OCI-LY7 (cell line): ENCODE measurements around the gene MRPS34. TPM values are rescaled to one million over a fixed set of nuclear protein-coding genes. Genes with fewer than 3 reads are reported as not detected.

Experiments used
- BruUV-seq: library from RNA; stranded (reverse); fragments of 400-500 nt; replicated peaks from 2 replicates; lab custom pipeline; 2021; lab: Mats Ljungman, UMichigan
- CTCF ChIA-PET: fragments of 300-600 bp; sonication (Branson Sonifier 250); formaldehyde crosslinking; loops from one replicate; lab custom pipeline; 2022; ENCODE audit warnings: antibody characterized with exemption; ENCODE audit not compliant: unreplicated experiment; lab: Charles Lee
- POLR2A ChIA-PET: fragments of 300-600 bp; sonication (Branson Sonifier 250); formaldehyde crosslinking; loops from one replicate; lab custom pipeline; 2022; ENCODE audit warnings: antibody characterized with exemption; lab: Charles Lee
- DNase-seq: peaks from one replicate; pipeline ENCODE4 v3.0.0-alpha.2; 2015; ENCODE audit warnings: low spot score
- H2AFZ ChIP-seq: fragments of 200-600 bp; sonication (generic), shearing (Covaris generic); 2 replicates; pipeline ENCODE4 v1.6.1; 2014; ENCODE audit warnings: mild to moderate bottlenecking, antibody characterized with exemption, low read length, moderate library complexity
- H3K27ac ChIP-seq: fragments of 200-600 bp; sonication (generic); 2 replicates; pipeline ENCODE4 v1.5.1; 2014; ENCODE audit warnings: mixed run types, low read depth, mild to moderate bottlenecking, moderate library complexity, low read length, inconsistent platforms; ENCODE audit not compliant: poor library complexity, severe bottlenecking
- H3K36me3 ChIP-seq: fragments of 200-600 bp; sonication (generic); 2 replicates; pipeline ENCODE4 v1.6.1; 2014; ENCODE audit warnings: mild to moderate bottlenecking, antibody characterized with exemption, low read length, moderate library complexity, mixed read lengths; ENCODE audit not compliant: insufficient read depth
- H3K4me1 ChIP-seq: fragments of 200-600 bp; sonication (generic); 2 replicates; pipeline ENCODE4 v1.5.1; 2014; ENCODE audit warnings: mild to moderate bottlenecking, low read length; ENCODE audit not compliant: insufficient read depth, poor library complexity, severe bottlenecking
- H3K4me2 ChIP-seq: fragments of 200-600 bp; sonication (generic); 2 replicates; pipeline ENCODE4 v1.6.1; 2014; ENCODE audit warnings: mild to moderate bottlenecking, low read length
- H3K4me3 ChIP-seq: fragments of 200-600 bp; sonication (generic); 2 replicates; pipeline ENCODE4 v1.5.1; 2014; ENCODE audit warnings: mild to moderate bottlenecking, low read depth, low read length; ENCODE audit not compliant: poor library complexity, severe bottlenecking
- H3K79me2 ChIP-seq: fragments of 200-600 bp; sonication (generic); 2 replicates; pipeline ENCODE4 v1.6.1; 2016; ENCODE audit warnings: low read depth, mild to moderate bottlenecking, low read length, moderate library complexity, mixed read lengths; ENCODE audit not compliant: insufficient read depth
- H3K9me2 ChIP-seq: fragments of 200-600 bp; sonication (generic); 2 replicates; pipeline ENCODE4 v1.6.1; 2016; ENCODE audit warnings: mild to moderate bottlenecking, low read length, mixed read lengths; ENCODE audit not compliant: insufficient read depth
- H3K9me3 ChIP-seq: fragments of 200-600 bp; sonication (generic); 2 replicates; pipeline ENCODE4 v1.6.1; 2014; ENCODE audit warnings: mild to moderate bottlenecking, mixed run types, low read length, mixed read lengths
- H4K20me1 ChIP-seq: fragments of 200-600 bp; sonication (generic); 2 replicates; pipeline ENCODE4 v1.6.1; 2014; ENCODE audit warnings: mild to moderate bottlenecking, antibody characterized with exemption, low read length, moderate library complexity, mixed read lengths; ENCODE audit not compliant: insufficient read depth
- EZH2phosphoT487 ChIP-seq: fragments of 200-600 bp; sonication (generic); IDR thresholded peaks from 2 replicates; pipeline ENCODE4 v1.6.1; 2018; ENCODE audit warnings: low read depth, borderline replicate concordance, mild to moderate bottlenecking, mixed run types, antibody characterized with exemption, low read length, moderate library complexity, mixed read lengths
- intact Hi-C: fragments of 100-400 bp; cut with micrococcal nuclease; formaldehyde crosslinking; loops from one replicate; pipeline ENCODE4 v1.10.0; 2022; ENCODE audit not compliant: unreplicated experiment
- total RNA-seq, 2 experiments: library from RNA; depleted of rRNA in 1 of 2; stranded (reverse); fragments of >200 nt in 1 of 2; shearing (Covaris generic) in 1 of 2; gene quantifications; 2 replicates each; pipeline ENCODE4 v1.2.3, GENCODE V29; 2014 to 2022
- TF ChIP-seq, protein P1 (sequence below): fragments of 200-600 bp; sonication (generic); conservative IDR thresholded peaks from 2 replicates; pipeline ENCODE4 v1.5.1; 2014; ENCODE audit warnings: mild to moderate bottlenecking, antibody characterized with exemption, low read length, moderate library complexity, mixed read lengths

Gene MRPS34
- total RNA-seq, 2 experiments from 2014 or later, result 170 to 196 TPM

DNA sequence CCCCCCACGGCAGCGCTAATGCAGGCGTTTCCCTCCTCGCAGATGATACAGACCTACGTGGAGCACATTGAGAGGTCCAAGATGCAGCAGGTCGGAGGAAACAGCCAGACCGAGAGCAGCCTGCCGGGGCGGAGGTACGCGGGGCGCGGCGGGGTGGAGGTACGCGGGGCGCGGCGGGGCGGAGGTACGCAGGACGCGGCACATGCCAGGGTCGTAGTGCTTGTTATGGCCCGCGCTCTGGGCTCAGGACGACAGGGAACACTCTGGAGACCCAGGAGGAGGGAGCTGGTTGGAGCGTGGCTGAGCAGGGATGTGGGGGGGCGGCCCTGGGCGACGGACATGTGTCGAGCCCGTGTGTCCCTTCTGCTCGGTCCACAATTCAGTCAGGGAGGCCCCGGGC lies 43.5 kb downstream of the MRPS34 start:
- H3K4me3 ChIP-seq, result no peak overlapping the region
- no peak overlapping the region for H3K4me2 ChIP-seq
- H3K79me2 ChIP-seq, result no peaks in the 10 kb centered on the region
- BruUV-seq, result no TSS peak
- H4K20me1 ChIP-seq, result no peaks in the 10 kb centered on the region
- ChIA-PET POLR2A (no interaction called here), CTCF (no interaction called here)
- no peaks in the 10 kb centered on the region for H3K4me1 ChIP-seq
- H3K27ac ChIP-seq, result no peak overlapping the region
- DNase-seq, result no peak
- H3K36me3 ChIP-seq, result peaks cover 61% of the 10 kb centered on the region
- no peak overlapping the region for H2AFZ ChIP-seq
- no peaks in the 10 kb centered on the region for H3K9me2 ChIP-seq
- no peaks in the 10 kb centered on the region for H3K9me3 ChIP-seq
- intact Hi-C loops, result no loop called here
- TF ChIP-seq, protein P1, sequence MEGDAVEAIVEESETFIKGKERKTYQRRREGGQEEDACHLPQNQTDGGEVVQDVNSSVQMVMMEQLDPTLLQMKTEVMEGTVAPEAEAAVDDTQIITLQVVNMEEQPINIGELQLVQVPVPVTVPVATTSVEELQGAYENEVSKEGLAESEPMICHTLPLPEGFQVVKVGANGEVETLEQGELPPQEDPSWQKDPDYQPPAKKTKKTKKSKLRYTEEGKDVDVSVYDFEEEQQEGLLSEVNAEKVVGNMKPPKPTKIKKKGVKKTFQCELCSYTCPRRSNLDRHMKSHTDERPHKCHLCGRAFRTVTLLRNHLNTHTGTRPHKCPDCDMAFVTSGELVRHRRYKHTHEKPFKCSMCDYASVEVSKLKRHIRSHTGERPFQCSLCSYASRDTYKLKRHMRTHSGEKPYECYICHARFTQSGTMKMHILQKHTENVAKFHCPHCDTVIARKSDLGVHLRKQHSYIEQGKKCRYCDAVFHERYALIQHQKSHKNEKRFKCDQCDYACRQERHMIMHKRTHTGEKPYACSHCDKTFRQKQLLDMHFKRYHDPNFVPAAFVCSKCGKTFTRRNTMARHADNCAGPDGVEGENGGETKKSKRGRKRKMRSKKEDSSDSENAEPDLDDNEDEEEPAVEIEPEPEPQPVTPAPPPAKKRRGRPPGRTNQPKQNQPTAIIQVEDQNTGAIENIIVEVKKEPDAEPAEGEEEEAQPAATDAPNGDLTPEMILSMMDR, result no peak
- no peak for TF ChIP-seq EZH2phosphoT487

DNA sequence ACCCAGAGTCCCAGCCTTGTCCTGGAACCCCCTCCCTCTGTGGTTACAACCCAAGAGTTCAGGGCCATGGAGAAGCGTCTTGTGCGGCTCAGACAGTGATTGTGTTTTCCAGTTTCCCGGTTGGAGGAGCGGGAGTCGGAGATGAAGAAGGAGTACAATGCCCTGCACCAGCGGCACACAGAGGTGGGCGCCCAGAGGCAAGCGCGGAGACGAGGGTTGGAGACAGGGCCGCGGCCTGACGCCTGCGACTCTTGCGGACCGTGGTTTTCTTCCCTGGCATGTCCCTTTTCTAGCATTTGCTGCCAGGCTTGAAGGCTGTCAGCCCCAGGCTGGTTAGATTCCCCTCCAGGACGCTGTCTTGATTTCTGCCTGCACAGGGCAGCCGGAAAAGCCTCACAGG lies 43.9 kb downstream of the MRPS34 start:
- Histone ChIP-seq H4K20me1 (no peaks in the 10 kb centered on the region), H3K4me3 (no peak overlapping the region), H3K27ac (no peak overlapping the region), H3K9me2 (no peaks in the 10 kb centered on the region), H3K79me2 (no peaks in the 10 kb centered on the region), H3K4me2 (no peak overlapping the region), H3K4me1 (no peaks in the 10 kb centered on the region), H3K9me3 (no peaks in the 10 kb centered on the region), H2AFZ (no peak overlapping the region), H3K36me3 (peaks cover 61% of the 10 kb centered on the region)
- ChIA-PET CTCF (no interaction called here), POLR2A (no interaction called here)
- no TSS peak for BruUV-seq
- no peak for DNase-seq
- intact Hi-C loops, result no loop called here
- no peak for TF ChIP-seq EZH2phosphoT487

DNA sequence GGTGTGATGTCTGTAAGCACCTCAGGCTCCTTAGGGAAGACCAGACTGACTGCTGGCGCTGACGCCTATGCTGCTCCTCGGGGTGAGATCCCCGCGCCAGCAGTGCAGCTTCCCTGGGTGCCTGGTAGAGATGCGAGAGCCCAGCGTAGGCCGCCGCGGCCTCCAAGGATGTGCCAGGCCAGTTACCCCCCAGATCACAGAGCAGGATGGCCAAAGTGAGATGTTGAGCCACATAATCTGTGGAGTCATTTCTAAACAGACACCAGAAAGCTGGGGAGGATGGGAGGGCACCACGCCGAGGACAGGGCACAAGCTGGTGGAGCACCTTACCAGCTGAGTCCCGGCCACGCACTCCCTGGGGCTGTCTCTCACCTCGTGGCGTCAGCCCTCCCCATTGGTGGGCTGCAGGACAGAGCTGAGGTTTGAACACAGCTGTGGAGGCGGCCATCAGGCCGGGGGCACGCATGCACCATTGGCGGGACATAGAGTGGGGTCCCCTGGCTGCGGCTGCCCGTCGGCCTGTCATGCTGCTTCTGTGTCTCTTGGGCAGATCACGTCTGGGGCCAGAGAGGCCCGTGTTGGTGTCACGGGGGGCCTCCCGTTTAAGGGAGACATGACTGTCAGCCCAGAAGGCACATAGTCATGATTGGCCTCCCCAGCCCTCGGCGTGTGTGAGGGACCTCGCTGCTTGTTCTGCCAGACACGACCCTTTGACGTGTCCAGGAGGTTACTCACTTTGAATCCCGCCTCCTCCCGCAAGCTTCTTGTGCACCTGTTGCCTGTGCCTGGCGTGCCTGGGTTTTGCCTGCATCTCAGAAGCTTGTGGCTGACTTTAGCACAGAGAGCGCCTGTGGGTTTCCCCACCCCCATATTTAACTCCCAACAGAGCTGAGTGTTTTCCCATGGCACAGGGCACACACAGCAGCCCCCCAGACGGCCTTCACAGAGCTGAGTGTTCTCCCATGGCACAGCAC lies 45.0 kb downstream of the MRPS34 start:
- intact Hi-C loops, result no loop called here
- ChIA-PET POLR2A (no interaction called here), CTCF (interaction anchor here (0.6 kb wide), 1 partner anchor 258 kb away, joined by 3 read pairs; no protein-coding TSS in a partner anchor)
- no peak overlapping the region for H3K4me3 ChIP-seq
- H3K36me3 ChIP-seq, result peaks cover 50% of the 10 kb centered on the region
- TF ChIP-seq EZH2phosphoT487, result no peak
- TF ChIP-seq, protein P1, result no peak
- no peaks in the 10 kb centered on the region for H3K9me3 ChIP-seq
- no peak overlapping the region for H3K27ac ChIP-seq
- H2AFZ ChIP-seq, result no peak overlapping the region
- no peaks in the 10 kb centered on the region for H3K9me2 ChIP-seq
- 0 out of 2 replicates have a peak, but pooled peaks cover 4% of the 10 kb centered on the region for H4K20me1 ChIP-seq
- H3K4me2 ChIP-seq, result no peak overlapping the region
- no TSS peak for BruUV-seq
- no peaks in the 10 kb centered on the region for H3K4me1 ChIP-seq
- no peak for DNase-seq
- H3K79me2 ChIP-seq, result 0 out of 2 replicates have a peak, but pooled peaks cover 7% of the 10 kb centered on the region
